ENCODE results near the gene CD82.

DNA sequence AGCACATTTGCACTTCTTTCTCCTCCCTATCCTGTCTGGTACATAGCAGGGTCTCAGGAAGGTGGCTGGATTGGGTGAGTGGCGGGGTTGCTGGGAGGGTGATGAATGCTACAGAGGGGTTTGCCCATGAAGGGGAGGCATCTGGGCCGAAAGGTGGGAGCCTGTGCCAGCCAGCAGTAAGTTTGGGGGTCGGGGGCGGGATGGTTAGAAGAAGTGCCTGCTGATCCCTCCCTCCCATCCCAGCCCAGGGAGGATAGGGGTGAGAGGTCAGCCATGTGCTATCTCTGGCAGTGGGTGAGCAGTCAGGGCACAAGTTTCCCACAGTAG lies 2.8 kb downstream of the CD82 start:
- TF ChIP-seq CHD2 (IDR thresholded peaks at IDR 0.05; ENCODE audit: low read length) = no peak
- no peak for TF ChIP-seq SIX5 (IDR thresholded peaks at IDR 0.05; ENCODE audit: low read depth, low read length)
